Endothelial cell of hepatic sinusoid (primary cell): ENCODE results near the gene GRB10.

Experiments
- in situ Hi-C: cut with HindIII; loops from 2 replicates; pipeline ENCODE4 v1.10.0; 2017; ENCODE audit warnings: low sequenced_read_pairs

Gene GRB10

GRCh38 chr7:50724526-50725520 lies 57.9 kb downstream of the GRB10 start:
- in situ Hi-C loops: no loop called here

- in situ Hi-C loops: no loop called here
Observed at GRCh38 chr7:50723888-50724287, 58.8 kb downstream of the GRB10 start.

- in situ Hi-C loops: no loop called here
Observed at GRCh38 chr7:50723173-50723572, 59.5 kb downstream of the GRB10 start.

- in situ Hi-C loops: no loop called here
Observed at GRCh38 chr7:50721661-50722259, 60.9 kb downstream of the GRB10 start.

GRCh38 chr7:50721160-50721559 lies 61.5 kb downstream of the GRB10 start:
- in situ Hi-C loops: no loop called here

GRCh38 chr7:50720295-50720694 lies 62.4 kb downstream of the GRB10 start:
- in situ Hi-C loops: no loop called here

- in situ Hi-C loops: loop anchor here (5.0 kb wide), 1 partner anchor 93 kb away; no protein-coding TSS in a partner anchor
Observed at GRCh38 chr7:50718876-50719275, 63.8 kb downstream of the GRB10 start.

- in situ Hi-C loops: loop anchor here (5.0 kb wide), 1 partner anchor 94 kb away; no protein-coding TSS in a partner anchor
Observed at GRCh38 chr7:50718311-50718710, 64.4 kb downstream of the GRB10 start.

GRCh38 chr7:50717181-50717580 lies 65.5 kb downstream of the GRB10 start:
- in situ Hi-C loops: loop anchor here (5.0 kb wide), 1 partner anchor 95 kb away; no protein-coding TSS in a partner anchor

- in situ Hi-C loops: loop anchor here (5.0 kb wide), 1 partner anchor 97 kb away; no protein-coding TSS in a partner anchor
Observed at GRCh38 chr7:50714857-50715256, 67.8 kb downstream of the GRB10 start.

- in situ Hi-C loops: no loop called here
Observed at GRCh38 chr7:50713123-50713965, 69.4 kb downstream of the GRB10 start.

GRCh38 chr7:50712252-50713122 lies 70.2 kb downstream of the GRB10 start:
- in situ Hi-C loops: no loop called here

GRCh38 chr7:50711271-50712175 lies 71.2 kb downstream of the GRB10 start:
- in situ Hi-C loops: no loop called here

- in situ Hi-C loops: no loop called here
Observed at GRCh38 chr7:50710441-50711154, 72.1 kb downstream of the GRB10 start.

GRCh38 chr7:50709151-50709550 lies 73.5 kb downstream of the GRB10 start:
- in situ Hi-C loops: no loop called here

- in situ Hi-C loops: no loop called here
Observed at GRCh38 chr7:50707236-50708006, 75.3 kb downstream of the GRB10 start.

GRCh38 chr7:50706469-50706937 lies 76.2 kb downstream of the GRB10 start:
- in situ Hi-C loops: no loop called here
